ENCODE data around the gene BOD1.
"Not testable (repeated sequence)": the region's sequence is repeated elsewhere in the genome, so short reads cannot be mapped to it uniquely, and the experiment has no call there.

The BOD1 gene

DNA sequence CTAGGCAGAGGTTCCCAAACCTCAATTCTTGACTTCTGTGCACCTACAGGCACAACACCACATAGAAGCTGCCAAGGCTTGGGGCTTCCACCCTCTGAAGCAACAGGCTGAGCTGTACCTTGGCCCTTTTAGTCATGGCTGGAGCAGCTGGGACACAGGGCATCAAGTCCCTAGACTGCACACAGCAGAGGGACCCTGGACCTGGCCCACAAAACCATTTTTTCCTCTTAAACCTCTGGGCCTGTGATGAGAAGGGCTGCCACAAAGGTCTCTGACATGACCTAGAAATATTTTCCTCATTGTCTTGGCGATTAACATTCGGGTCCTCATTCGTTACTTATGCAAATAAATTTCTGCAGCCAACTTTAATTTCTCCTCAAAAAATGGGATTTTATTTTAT, 30.3 kb downstream of the BOD1 start:
- not testable (repeated sequence) for DNase-seq; H3K4me3 ChIP-seq (ENCODE audit: low read depth, low read length); H3K36me3 ChIP-seq (ENCODE audit: control insufficient read depth in 1 of 2, insufficient read depth in 2 of 2, low read length in 2 of 2); H3K18ac ChIP-seq (ENCODE audit: low read length); H2BK120ac ChIP-seq (ENCODE audit: insufficient read depth, low read length, poor library complexity); H3K14ac ChIP-seq (ENCODE audit: low read length); H2AFZ ChIP-seq (ENCODE audit: insufficient read depth, low read length, poor library complexity); H4K91ac ChIP-seq (ENCODE audit: low read depth, low read length); H2BK12ac ChIP-seq (ENCODE audit: low read length); H3K4me2 ChIP-seq (ENCODE audit: low read length); H4K12ac ChIP-seq (ENCODE audit: low read depth, low read length); H3K79me1 ChIP-seq (ENCODE audit: low read length); H3K9ac ChIP-seq (ENCODE audit: low read length); H2AK5ac ChIP-seq (ENCODE audit: low read length); H3K4me1 ChIP-seq (ENCODE audit: control insufficient read depth in 1 of 2, insufficient read depth in 2 of 2, low read length in 2 of 2); H2BK5ac ChIP-seq (ENCODE audit: low read depth, low read length, poor library complexity); H3K27ac ChIP-seq (ENCODE audit: low read depth, low read length); H3K27me3 ChIP-seq (ENCODE audit: insufficient read depth, low read length); H3K23ac ChIP-seq (ENCODE audit: low read length); H4K8ac ChIP-seq (ENCODE audit: low read depth, low read length); H3K79me2 ChIP-seq (ENCODE audit: control insufficient read depth, insufficient read depth, low read length, poor library complexity); H3K4ac ChIP-seq (ENCODE audit: low read depth, low read length)
- H3K9me3 ChIP-seq (ENCODE audit: insufficient read depth, low read depth, low read length), result peaks cover 15% of the 10 kb centered on the region
- no CpG with 5 or more reads among the region's 3 CpGs for WGBS (ENCODE audit: extremely low coverage, insufficient coverage, insufficient read length)

DNA sequence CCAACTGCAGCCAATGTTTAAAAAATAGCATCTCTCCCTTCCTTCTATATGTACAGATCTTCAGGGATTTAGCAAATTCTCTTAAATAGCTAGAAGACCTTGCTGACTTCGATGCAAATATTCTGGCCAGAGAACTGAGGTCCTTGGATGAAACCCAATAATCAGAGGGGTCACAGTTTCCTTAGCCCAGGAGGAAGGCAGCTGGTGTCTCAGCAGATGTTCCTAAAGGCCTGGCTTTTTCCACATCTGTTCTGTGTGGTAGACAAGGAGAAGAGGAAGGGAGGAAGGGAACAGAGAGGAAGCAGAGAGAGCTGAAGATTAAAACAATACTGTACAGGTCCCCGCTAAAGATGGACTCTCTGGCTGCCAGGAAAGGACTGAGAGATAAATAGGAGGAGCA, 33.1 kb downstream of the BOD1 start:
- no peak overlapping the region for H3K4ac ChIP-seq (ENCODE audit: low read depth, low read length)
- H3K36me3 ChIP-seq (ENCODE audit: control insufficient read depth in 1 of 2, insufficient read depth in 2 of 2, low read length in 2 of 2), result no peaks in the 10 kb centered on the region
- no peak overlapping the region for H4K91ac ChIP-seq (ENCODE audit: low read depth, low read length)
- H3K18ac ChIP-seq (ENCODE audit: low read length), result no peak overlapping the region
- no peak overlapping the region for H2BK5ac ChIP-seq (ENCODE audit: low read depth, low read length, poor library complexity)
- peaks cover 0 to 5% of the 10 kb centered on the region in 2 experiments for H3K4me1 ChIP-seq (ENCODE audit: control insufficient read depth in 1 of 2, insufficient read depth in 2 of 2, low read length in 2 of 2)
- WGBS (ENCODE audit: extremely low coverage, insufficient coverage, insufficient read length), result no CpG with 5 or more reads among the region's 2 CpGs
- no peak overlapping the region for H3K27ac ChIP-seq (ENCODE audit: low read depth, low read length)
- H3K4me2 ChIP-seq (ENCODE audit: low read length), result no peak overlapping the region
- H3K14ac ChIP-seq (ENCODE audit: low read length), result no peak overlapping the region
- H2BK12ac ChIP-seq (ENCODE audit: low read length), result no peak overlapping the region
- H3K9ac ChIP-seq (ENCODE audit: low read length), result no peak overlapping the region
- peaks cover 19% of the 10 kb centered on the region for H3K9me3 ChIP-seq (ENCODE audit: insufficient read depth, low read depth, low read length)
- no peak overlapping the region for H3K4me3 ChIP-seq (ENCODE audit: low read depth, low read length)
- no peak for DNase-seq
- H4K8ac ChIP-seq (ENCODE audit: low read depth, low read length), result no peak overlapping the region
- no peaks in the 10 kb centered on the region for H3K27me3 ChIP-seq (ENCODE audit: insufficient read depth, low read length)
- H3K79me2 ChIP-seq (ENCODE audit: control insufficient read depth, insufficient read depth, low read length, poor library complexity), result no peaks in the 10 kb centered on the region
- H2BK120ac ChIP-seq (ENCODE audit: insufficient read depth, low read length, poor library complexity), result no peak overlapping the region
- no peak overlapping the region for H3K23ac ChIP-seq (ENCODE audit: low read length)
- no peak overlapping the region for H2AK5ac ChIP-seq (ENCODE audit: low read length)
- H2AFZ ChIP-seq (ENCODE audit: insufficient read depth, low read length, poor library complexity), result no peak overlapping the region
- no peak overlapping the region for H4K12ac ChIP-seq (ENCODE audit: low read depth, low read length)
- no peaks in the 10 kb centered on the region for H3K79me1 ChIP-seq (ENCODE audit: low read length)

DNA sequence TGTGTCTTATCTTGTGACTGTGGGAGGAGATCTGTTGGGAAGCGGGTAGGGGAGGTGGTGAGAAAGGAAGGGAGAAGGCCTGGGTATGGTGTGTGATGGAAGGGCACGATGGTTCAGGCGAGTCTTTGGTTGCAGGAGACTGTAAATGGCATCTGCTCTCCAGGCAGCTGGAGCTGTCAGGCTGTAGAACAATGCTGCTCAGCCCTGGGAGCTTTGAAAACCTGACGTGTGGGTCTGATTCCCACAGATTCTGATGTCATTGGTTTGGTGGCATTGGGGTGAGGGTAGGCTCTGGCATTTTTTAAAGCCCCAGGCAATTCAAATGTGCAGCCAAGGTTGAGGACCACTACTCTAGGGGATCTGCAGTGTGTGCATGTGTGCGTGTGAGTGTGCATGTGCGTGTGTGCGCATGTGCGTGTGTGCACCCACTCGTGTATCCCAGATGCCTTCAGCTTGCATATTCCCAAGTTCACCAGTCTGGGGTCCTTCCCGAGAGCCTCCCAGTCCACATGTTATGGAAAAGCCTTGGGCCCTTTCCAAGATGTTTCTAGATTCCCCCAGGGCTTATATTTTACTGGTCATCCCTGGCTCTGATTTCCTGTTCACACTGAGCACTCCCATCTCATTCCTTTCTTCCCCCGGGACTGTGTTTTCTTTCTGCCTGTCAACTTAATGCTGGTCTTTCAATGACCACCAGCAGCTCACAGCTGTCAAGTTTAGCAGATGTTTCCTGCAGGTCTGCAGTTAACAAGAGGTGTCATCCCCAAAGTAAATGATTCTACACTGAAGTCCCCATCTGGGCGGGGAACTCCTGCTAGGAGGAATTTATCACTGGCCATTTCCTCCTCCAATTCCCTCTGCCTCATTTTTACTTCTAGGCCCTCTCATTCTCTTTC, 34.0 kb downstream of the BOD1 start:
- no CpG with 5 or more reads among the region's 12 CpGs for WGBS (ENCODE audit: extremely low coverage, insufficient coverage, insufficient read length)
- H3K9ac ChIP-seq (ENCODE audit: low read length), result no peak overlapping the region
- no peaks in the 10 kb centered on the region for H3K36me3 ChIP-seq (ENCODE audit: control insufficient read depth in 1 of 2, insufficient read depth in 2 of 2, low read length in 2 of 2)
- H3K18ac ChIP-seq (ENCODE audit: low read length), result no peak overlapping the region
- H3K4me3 ChIP-seq (ENCODE audit: low read depth, low read length), result no peak overlapping the region
- no peak overlapping the region for H4K12ac ChIP-seq (ENCODE audit: low read depth, low read length)
- no peak overlapping the region for H2AK5ac ChIP-seq (ENCODE audit: low read length)
- no peak overlapping the region for H3K4me2 ChIP-seq (ENCODE audit: low read length)
- H3K4ac ChIP-seq (ENCODE audit: low read depth, low read length), result no peak overlapping the region
- H3K79me1 ChIP-seq (ENCODE audit: low read length), result no peaks in the 10 kb centered on the region
- H3K79me2 ChIP-seq (ENCODE audit: control insufficient read depth, insufficient read depth, low read length, poor library complexity), result no peaks in the 10 kb centered on the region
- no peak overlapping the region for H4K8ac ChIP-seq (ENCODE audit: low read depth, low read length)
- H3K23ac ChIP-seq (ENCODE audit: low read length), result no peak overlapping the region
- peaks cover 21% of the 10 kb centered on the region for H3K9me3 ChIP-seq (ENCODE audit: insufficient read depth, low read depth, low read length)
- no peak overlapping the region for H2AFZ ChIP-seq (ENCODE audit: insufficient read depth, low read length, poor library complexity)
- H3K4me1 ChIP-seq (ENCODE audit: control insufficient read depth in 1 of 2, insufficient read depth in 2 of 2, low read length in 2 of 2), result peaks cover 0 to 5% of the 10 kb centered on the region in 2 experiments
- H2BK12ac ChIP-seq (ENCODE audit: low read length), result no peak overlapping the region
- no peak overlapping the region for H4K91ac ChIP-seq (ENCODE audit: low read depth, low read length)
- H3K27ac ChIP-seq (ENCODE audit: low read depth, low read length), result no peak overlapping the region
- no peak for DNase-seq
- no peak overlapping the region for H2BK5ac ChIP-seq (ENCODE audit: low read depth, low read length, poor library complexity)
- no peak overlapping the region for H3K14ac ChIP-seq (ENCODE audit: low read length)
- no peak overlapping the region for H2BK120ac ChIP-seq (ENCODE audit: insufficient read depth, low read length, poor library complexity)
- no peaks in the 10 kb centered on the region for H3K27me3 ChIP-seq (ENCODE audit: insufficient read depth, low read length)

- no peak overlapping the region for H3K4me2 ChIP-seq (ENCODE audit: low read length)
- H2BK5ac ChIP-seq (ENCODE audit: low read depth, low read length, poor library complexity), result no peak overlapping the region
- no peak overlapping the region for H3K4me3 ChIP-seq (ENCODE audit: low read depth, low read length)
- H3K4ac ChIP-seq (ENCODE audit: low read depth, low read length), result no peak overlapping the region
- H3K9ac ChIP-seq (ENCODE audit: low read length), result no peak overlapping the region
- H4K91ac ChIP-seq (ENCODE audit: low read depth, low read length), result no peak overlapping the region
- H3K79me1 ChIP-seq (ENCODE audit: low read length), result no peaks in the 10 kb centered on the region
- no peak overlapping the region for H3K18ac ChIP-seq (ENCODE audit: low read length)
- no peak overlapping the region for H4K12ac ChIP-seq (ENCODE audit: low read depth, low read length)
- H3K27me3 ChIP-seq (ENCODE audit: insufficient read depth, low read length), result no peaks in the 10 kb centered on the region
- no peaks in the 10 kb centered on the region for H3K79me2 ChIP-seq (ENCODE audit: control insufficient read depth, insufficient read depth, low read length, poor library complexity)
- H2AFZ ChIP-seq (ENCODE audit: insufficient read depth, low read length, poor library complexity), result no peak overlapping the region
- no peak overlapping the region for H2BK120ac ChIP-seq (ENCODE audit: insufficient read depth, low read length, poor library complexity)
- H4K8ac ChIP-seq (ENCODE audit: low read depth, low read length), result no peak overlapping the region
- H2AK5ac ChIP-seq (ENCODE audit: low read length), result no peak overlapping the region
- no CpG with 5 or more reads among the region's 17 CpGs for WGBS (ENCODE audit: extremely low coverage, insufficient coverage, insufficient read length)
- no peak overlapping the region for H3K23ac ChIP-seq (ENCODE audit: low read length)
- peaks cover 0 to 5% of the 10 kb centered on the region in 2 experiments for H3K4me1 ChIP-seq (ENCODE audit: control insufficient read depth in 1 of 2, insufficient read depth in 2 of 2, low read length in 2 of 2)
- H3K14ac ChIP-seq (ENCODE audit: low read length), result no peak overlapping the region
- H2BK12ac ChIP-seq (ENCODE audit: low read length), result no peak overlapping the region
- peaks cover 19% of the 10 kb centered on the region for H3K9me3 ChIP-seq (ENCODE audit: insufficient read depth, low read depth, low read length)
- peak in 1 of 2 donors; percentile 67 for DNase-seq
- no peak overlapping the region for H3K27ac ChIP-seq (ENCODE audit: low read depth, low read length)
- H3K36me3 ChIP-seq (ENCODE audit: control insufficient read depth in 1 of 2, insufficient read depth in 2 of 2, low read length in 2 of 2), result no peaks in the 10 kb centered on the region
These were observed 34.8 kb downstream of the BOD1 start for GRCh38 chr5:173581408-173582215.

All from trophoblast cell (in vitro differentiated cells and primary cell).